Activated T-helper 2 cell treated with anti-CD3 and anti-CD28 coated beads, Interferon-gamma antibody, Interleukin-2, Interleukin-4, amounts not matched to agents 10 μg/mL and 5 μg/mL and 100 μg/mL, durations not matched to agents 14 hours and 24 hours and 36 hours (primary cell): ENCODE measurements around the gene SHROOM2. TPM values are rescaled to one million over a fixed set of nuclear protein-coding genes. Genes with fewer than 3 reads are reported as not detected.

Experiments used
- DNase-seq: peaks from one replicate; pipeline ENCODE4 v3.0.0; 2021; ENCODE audit warnings: low spot score
- H3K27ac Mint-ChIP-seq: one replicate; pipeline ENCODE4 v1.8.0; 2021; ENCODE audit warnings: mixed read lengths
- H3K27me3 Mint-ChIP-seq: one replicate; pipeline ENCODE4 v1.8.0; 2021; ENCODE audit warnings: low read depth, mixed read lengths
- H3K36me3 Mint-ChIP-seq: one replicate; pipeline ENCODE4 v1.8.0; 2021; ENCODE audit warnings: low read depth, mixed read lengths
- H3K4me1 Mint-ChIP-seq: one replicate; pipeline ENCODE4 v1.8.0; 2021; ENCODE audit warnings: low read depth, mixed read lengths
- H3K4me3 Mint-ChIP-seq: one replicate; pipeline ENCODE4 v1.8.0; 2021; ENCODE audit warnings: low read depth, mild to moderate bottlenecking, moderate library complexity, mixed read lengths
- H3K9me3 Mint-ChIP-seq: one replicate; pipeline ENCODE4 v1.8.0; 2021; ENCODE audit warnings: mixed read lengths
- intact Hi-C: fragments of 100-400 bp; cut with micrococcal nuclease; formaldehyde crosslinking; loops from one replicate; pipeline ENCODE4 v1.15.1; 2023
- total RNA-seq: library from RNA; stranded (reverse); gene quantifications from 2 replicates; pipeline ENCODE4 v1.2.3, GENCODE V29; 2022

Gene SHROOM2
- total RNA-seq, 1 donor from 2014 or later = not detected

DNA sequence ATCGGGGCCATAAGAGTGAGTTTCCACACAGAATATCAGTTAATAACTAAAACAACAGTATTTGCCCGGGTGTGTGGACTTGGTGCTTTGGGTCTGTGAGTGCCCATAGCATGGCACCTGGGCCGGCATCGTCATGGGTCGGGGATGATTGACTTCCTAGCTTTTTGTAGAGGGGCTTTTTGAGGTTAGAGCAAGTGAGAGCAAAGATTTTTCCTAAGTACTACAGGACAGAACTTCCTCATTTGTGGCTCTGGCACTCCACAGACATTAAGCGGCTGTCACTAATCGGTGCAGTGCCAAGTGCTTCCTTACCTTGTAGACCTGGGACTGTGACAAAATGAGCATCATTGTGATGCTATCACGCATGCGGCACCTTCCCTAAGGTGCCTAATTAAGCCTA, 81.0 kb downstream of the SHROOM2 start:
- intact Hi-C loops = no loop called here
- Mint-ChIP-seq H3K4me1 (no peaks in the 10 kb centered on the region), H3K9me3 (no peaks in the 10 kb centered on the region)

GRCh38 chrX:9867753-9868152, 81.5 kb downstream of the SHROOM2 start:
- no peaks in the 10 kb centered on the region for H3K9me3 Mint-ChIP-seq
- no peak overlapping the region for H3K4me3 Mint-ChIP-seq
- no peaks in the 10 kb centered on the region for H3K4me1 Mint-ChIP-seq
- intact Hi-C loops = no loop called here
- H3K36me3 Mint-ChIP-seq = no peaks in the 10 kb centered on the region
- no peak for DNase-seq
- peaks cover 26% of the 10 kb centered on the region for H3K27me3 Mint-ChIP-seq
- H3K27ac Mint-ChIP-seq = no peak overlapping the region

More for the DNA sequence above, 81.0 kb downstream of the SHROOM2 start:
- Mint-ChIP-seq H3K27me3 (peaks cover 26% of the 10 kb centered on the region), H3K27ac (no peak overlapping the region), H3K4me3 (no peak overlapping the region), H3K36me3 (no peaks in the 10 kb centered on the region)
- DNase-seq = no peak

DNA sequence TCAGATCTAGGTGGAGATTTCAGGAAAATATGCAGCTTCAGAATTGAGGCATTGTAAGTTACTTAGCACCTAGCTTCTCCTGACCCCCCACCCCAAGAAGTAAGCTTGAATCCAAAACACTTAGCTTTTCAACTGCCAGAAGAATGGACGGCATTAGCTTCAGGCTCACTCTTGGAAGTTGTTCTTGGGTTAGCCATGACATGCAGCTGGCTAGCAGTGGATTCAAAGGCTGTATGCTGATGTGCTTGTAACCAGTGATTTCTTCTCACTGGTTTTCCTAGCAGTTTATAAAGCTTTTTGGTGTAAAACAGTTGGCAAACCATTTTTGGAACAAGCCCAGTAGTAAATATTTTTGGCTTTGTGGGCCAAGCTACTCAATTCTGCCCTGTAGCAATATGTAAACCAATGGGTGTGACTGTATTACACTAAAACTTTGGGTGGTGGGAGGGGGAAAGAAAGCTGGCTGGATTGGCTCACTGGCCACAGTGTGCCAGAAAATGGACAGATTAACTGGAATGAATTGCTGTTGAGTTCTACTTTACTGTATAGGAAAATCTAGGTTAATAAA, 85.6 kb downstream of the SHROOM2 start:
- no peak overlapping the region for H3K27ac Mint-ChIP-seq
- H3K36me3 Mint-ChIP-seq = no peaks in the 10 kb centered on the region
- peaks cover 7% of the 10 kb centered on the region for H3K4me1 Mint-ChIP-seq
- H3K4me3 Mint-ChIP-seq = no peak overlapping the region
- intact Hi-C loops = loop anchor here (5.0 kb wide), 1 partner anchor 126 kb away; no protein-coding TSS in a partner anchor
- DNase-seq = no peak
- H3K9me3 Mint-ChIP-seq = no peaks in the 10 kb centered on the region
- peaks cover 26% of the 10 kb centered on the region for H3K27me3 Mint-ChIP-seq

DNA sequence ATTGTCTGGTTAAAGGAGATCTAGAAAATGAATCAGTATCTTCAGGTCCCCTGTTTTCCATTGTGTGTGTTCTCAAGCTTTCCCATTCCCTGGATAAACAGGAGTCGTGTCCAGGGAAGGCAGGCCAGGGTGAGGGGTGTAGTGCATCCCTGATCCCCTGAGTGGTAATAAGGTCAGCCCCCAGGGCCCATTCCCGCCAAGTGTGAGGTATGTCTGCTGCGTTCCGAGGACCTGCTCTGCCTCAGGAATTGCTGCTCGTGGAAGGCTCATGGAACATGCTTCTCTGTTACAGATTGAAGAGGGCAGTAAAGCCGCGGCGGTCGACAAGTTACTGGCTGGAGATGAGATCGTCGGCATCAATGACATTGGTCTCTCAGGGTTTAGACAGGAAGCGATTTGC, 87.1 kb downstream of the SHROOM2 start:
- Mint-ChIP-seq H3K4me1 (peaks cover 7% of the 10 kb centered on the region), H3K27ac (no peak overlapping the region), H3K4me3 (no peak overlapping the region), H3K36me3 (no peaks in the 10 kb centered on the region), H3K27me3 (peaks cover 19% of the 10 kb centered on the region), H3K9me3 (no peaks in the 10 kb centered on the region)
- no peak for DNase-seq
- intact Hi-C loops = loop anchor here (5.0 kb wide), 1 partner anchor 124 kb away; no protein-coding TSS in a partner anchor

DNA sequence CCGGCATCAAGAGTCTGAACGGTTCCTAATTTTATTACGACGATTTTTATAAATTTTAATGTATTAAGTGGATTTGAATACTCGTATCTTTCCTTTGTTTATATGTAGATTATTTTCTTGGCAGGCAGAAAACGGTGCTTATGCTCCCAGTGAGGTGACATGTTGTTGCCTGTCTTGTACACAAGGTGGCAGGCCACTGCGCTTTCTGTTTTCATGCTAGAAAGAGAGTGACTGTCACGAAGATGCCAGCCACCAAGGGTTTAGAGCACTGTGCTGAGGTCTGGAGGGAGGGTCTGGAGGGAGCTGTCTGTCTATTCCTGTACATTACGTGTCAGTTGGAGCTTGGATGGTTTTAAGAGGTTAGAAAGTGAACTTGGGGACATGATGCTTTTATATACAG, 87.7 kb downstream of the SHROOM2 start:
- H3K36me3 Mint-ChIP-seq = no peaks in the 10 kb centered on the region
- H3K9me3 Mint-ChIP-seq = no peaks in the 10 kb centered on the region
- H3K4me1 Mint-ChIP-seq = peaks cover 7% of the 10 kb centered on the region
- H3K27ac Mint-ChIP-seq = no peak overlapping the region
- intact Hi-C loops = loop anchor here (1.0 to 5.0 kb wide), 2 partner anchors 123 to 245 kb away; no protein-coding TSS in a partner anchor
- no peak overlapping the region for H3K4me3 Mint-ChIP-seq
- peaks cover 19% of the 10 kb centered on the region for H3K27me3 Mint-ChIP-seq
- DNase-seq = peak; percentile 9

GRCh38 chrX:9874483-9874882, 88.3 kb downstream of the SHROOM2 start:
- no peak for DNase-seq
- H3K9me3 Mint-ChIP-seq = no peaks in the 10 kb centered on the region
- H3K27ac Mint-ChIP-seq = no peak overlapping the region
- H3K27me3 Mint-ChIP-seq = peaks cover 16% of the 10 kb centered on the region
- no peaks in the 10 kb centered on the region for H3K36me3 Mint-ChIP-seq
- intact Hi-C loops = loop anchor here (1.0 to 5.0 kb wide), 2 partner anchors 123 to 245 kb away; no protein-coding TSS in a partner anchor
- H3K4me3 Mint-ChIP-seq = no peak overlapping the region
- H3K4me1 Mint-ChIP-seq = peaks cover 7% of the 10 kb centered on the region

GRCh38 chrX:9875801-9876200, 89.6 kb downstream of the SHROOM2 start:
- H3K4me3 Mint-ChIP-seq = no peak overlapping the region
- no peak for DNase-seq
- intact Hi-C loops = no loop called here
- H3K27me3 Mint-ChIP-seq = peaks cover 17% of the 10 kb centered on the region
- H3K9me3 Mint-ChIP-seq = no peaks in the 10 kb centered on the region
- H3K27ac Mint-ChIP-seq = no peak overlapping the region
- no peaks in the 10 kb centered on the region for H3K36me3 Mint-ChIP-seq
- H3K4me1 Mint-ChIP-seq = peaks cover 7% of the 10 kb centered on the region

GRCh38 chrX:9876201-9876600, 90.0 kb downstream of the SHROOM2 start:
- Mint-ChIP-seq H3K36me3 (no peaks in the 10 kb centered on the region), H3K27ac (no peak overlapping the region), H3K27me3 (peaks cover 17% of the 10 kb centered on the region), H3K9me3 (no peaks in the 10 kb centered on the region), H3K4me1 (peaks cover 7% of the 10 kb centered on the region), H3K4me3 (no peak overlapping the region)
- intact Hi-C loops = no loop called here
- no peak for DNase-seq

- H3K27ac Mint-ChIP-seq = no peak overlapping the region
- H3K4me3 Mint-ChIP-seq = no peak overlapping the region
- intact Hi-C loops = no loop called here
- H3K27me3 Mint-ChIP-seq = peaks cover 24% of the 10 kb centered on the region
- DNase-seq = no peak
- H3K36me3 Mint-ChIP-seq = no peaks in the 10 kb centered on the region
- peaks cover 7% of the 10 kb centered on the region for H3K4me1 Mint-ChIP-seq
- no peaks in the 10 kb centered on the region for H3K9me3 Mint-ChIP-seq
Measured at GRCh38 chrX:9878146-9878820, 92.1 kb downstream of the SHROOM2 start.

GRCh38 chrX:9880237-9880636, 94.0 kb downstream of the SHROOM2 start:
- peaks cover 27% of the 10 kb centered on the region for H3K27me3 Mint-ChIP-seq
- H3K27ac Mint-ChIP-seq = no peak overlapping the region
- H3K9me3 Mint-ChIP-seq = no peaks in the 10 kb centered on the region
- no peak for DNase-seq
- no peaks in the 10 kb centered on the region for H3K36me3 Mint-ChIP-seq
- intact Hi-C loops = no loop called here
- H3K4me1 Mint-ChIP-seq = peaks cover 6% of the 10 kb centered on the region
- no peak overlapping the region for H3K4me3 Mint-ChIP-seq

GRCh38 chrX:9880870-9881269, 94.6 kb downstream of the SHROOM2 start:
- Mint-ChIP-seq H3K27ac (no peak overlapping the region), H3K4me3 (no peak overlapping the region), H3K4me1 (peaks cover 2% of the 10 kb centered on the region), H3K36me3 (no peaks in the 10 kb centered on the region), H3K9me3 (no peaks in the 10 kb centered on the region), H3K27me3 (peaks cover 25% of the 10 kb centered on the region)
- no peak for DNase-seq
- intact Hi-C loops = no loop called here

- Mint-ChIP-seq H3K36me3 (no peaks in the 10 kb centered on the region), H3K4me1 (no peaks in the 10 kb centered on the region), H3K9me3 (no peaks in the 10 kb centered on the region), H3K27ac (no peak overlapping the region), H3K4me3 (no peak overlapping the region), H3K27me3 (peaks cover 17% of the 10 kb centered on the region)
- intact Hi-C loops = no loop called here
- DNase-seq = no peak
Measured at GRCh38 chrX:9882669-9883446, 96.6 kb downstream of the SHROOM2 start.
